ENCODE results near the gene TIMP2. TPM values are rescaled to one million over a fixed set of nuclear protein-coding genes. Genes with fewer than 3 reads are reported as not detected.
A peak's percentile ranks its signal among the peaks of the same experiment; 100 is the strongest.

The TIMP2 gene
- 1 to 10 TPM; 1.7 to 2.9 TPM for total RNA-seq

- Mint-ChIP-seq H3K9me3 (ENCODE audit: low read depth) (no peaks in the 10 kb centered on the region), H3K27me3 (peaks cover 46% of the 10 kb centered on the region), H3K4me3 (peak within 1 kb of the TSS; percentile 59), H3K27ac (no peak within 1 kb of the TSS), H3K4me1 (peaks cover 18% of the 10 kb centered on the region), H3K36me3 (no peaks in the 10 kb centered on the region)
- CTCF ChIA-PET = interaction anchor here (0.8 kb wide), 1 partner anchor 46 kb away, joined by 3 read pairs; no protein-coding TSS in a partner anchor
- ATAC-seq (peak; percentile 79), DNase-seq (peak; percentile 73)
Observed at GRCh38 chr17:78925234-78925633, at the start of gene TIMP2. Gene TIMP2, minus strand, starts transcription at chr17:78925387. Its CDS starts 299 bp downstream, at chr17:78925088.

- H3K27me3 Mint-ChIP-seq = no peaks in the 10 kb centered on the region
- CTCF ChIA-PET = interaction anchor here (5.7 kb wide), 1 partner anchor 108 kb away, joined by 70 read pairs; no protein-coding TSS in a partner anchor
- no peak overlapping the region for H3K27ac Mint-ChIP-seq
Observed at GRCh38 chr17:78973792-78974520, 48.8 kb upstream of the TIMP2 start.

DNA sequence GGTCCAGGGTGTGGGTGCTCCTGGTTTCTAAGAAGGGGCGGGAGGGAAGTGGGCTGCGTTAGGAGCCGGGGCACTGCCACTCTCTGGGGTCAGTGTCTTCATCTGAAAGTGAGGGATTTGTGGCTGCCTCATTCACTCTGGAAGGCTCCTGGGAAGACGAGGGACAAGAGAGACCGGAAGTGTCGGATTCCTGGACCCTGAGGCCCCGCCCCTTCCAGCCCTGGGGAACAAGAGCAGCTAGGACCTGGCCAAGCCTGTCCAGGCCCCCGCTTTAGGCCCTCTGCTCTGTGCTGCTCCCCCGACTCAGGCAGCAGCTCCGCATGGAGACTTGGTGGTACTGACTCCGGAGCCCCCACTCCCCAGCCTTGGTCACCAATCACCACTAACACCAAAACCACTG lies 48.0 kb upstream of the TIMP2 start:
- Mint-ChIP-seq H3K36me3 (peaks cover 4% of the 10 kb centered on the region), H3K9me3 (ENCODE audit: low read depth) (no peaks in the 10 kb centered on the region), H3K27me3 (no peaks in the 10 kb centered on the region), H3K4me1 (peaks cover 11% of the 10 kb centered on the region), H3K4me3 (no peak overlapping the region), H3K27ac (no peak overlapping the region)
- CTCF ChIA-PET = interaction anchor here (5.7 kb wide), 1 partner anchor 107 kb away, joined by 70 read pairs; no protein-coding TSS in a partner anchor
- DNase-seq (no peak), ATAC-seq (no peak)

More at GRCh38 chr17:78973792-78974520, 48.8 kb upstream of the TIMP2 start:
- H3K4me3 Mint-ChIP-seq = no peak overlapping the region
- H3K36me3 Mint-ChIP-seq = peaks cover 4% of the 10 kb centered on the region
- peaks cover 13% of the 10 kb centered on the region for H3K4me1 Mint-ChIP-seq
- ATAC-seq = no peak
- DNase-seq = peak; percentile 31
- no peaks in the 10 kb centered on the region for H3K9me3 Mint-ChIP-seq (ENCODE audit: low read depth)

GRCh38 chr17:78972507-78973105 lies 47.4 kb upstream of the TIMP2 start:
- H3K27me3 Mint-ChIP-seq = no peaks in the 10 kb centered on the region

GRCh38 chr17:78971756-78972506 lies 46.7 kb upstream of the TIMP2 start:
- ATAC-seq (no peak), DNase-seq (no peak)
- Mint-ChIP-seq H3K27me3 (no peaks in the 10 kb centered on the region), H3K9me3 (ENCODE audit: low read depth) (no peaks in the 10 kb centered on the region), H3K4me1 (peaks cover 2% of the 10 kb centered on the region), H3K4me3 (no peak overlapping the region), H3K36me3 (peaks cover 4% of the 10 kb centered on the region), H3K27ac (no peak overlapping the region)
- CTCF ChIA-PET = interaction anchor here (0.7 to 5.7 kb wide), 28 partner anchors 9 to 152 kb away, joined by 3 to 70 read pairs (median 4); partner anchors contain the start of genes LGALS3BP and TIMP2

More at GRCh38 chr17:78972507-78973105, 47.4 kb upstream of the TIMP2 start:
- ATAC-seq = no peak
- Mint-ChIP-seq H3K4me1 (peaks cover 8% of the 10 kb centered on the region), H3K4me3 (no peak overlapping the region), H3K27ac (no peak overlapping the region), H3K36me3 (peaks cover 4% of the 10 kb centered on the region), H3K9me3 (ENCODE audit: low read depth) (no peaks in the 10 kb centered on the region)
- peak; percentile 30 for DNase-seq
- CTCF ChIA-PET = interaction anchor here (0.8 to 5.7 kb wide), 10 partner anchors 8 to 129 kb away, joined by 3 to 70 read pairs (median 6); partner anchors contain the start of gene LGALS3BP

- H3K36me3 Mint-ChIP-seq = peaks cover 4% of the 10 kb centered on the region
- peaks cover 2% of the 10 kb centered on the region for H3K4me1 Mint-ChIP-seq
- DNase-seq = peak; percentile 83
- CTCF ChIA-PET = interaction anchor here (0.6 to 5.7 kb wide), 27 partner anchors 8 to 153 kb away, joined by 3 to 70 read pairs (median 4); partner anchors contain the start of genes LGALS3BP and TIMP2
- no peak overlapping the region for H3K4me3 Mint-ChIP-seq
- peak; percentile 63 for ATAC-seq
- no peaks in the 10 kb centered on the region for H3K27me3 Mint-ChIP-seq
- peak overlapping the region; percentile 64 for H3K27ac Mint-ChIP-seq
- H3K9me3 Mint-ChIP-seq (ENCODE audit: low read depth) = no peaks in the 10 kb centered on the region
Observed at GRCh38 chr17:78970834-78971755, 45.9 kb upstream of the TIMP2 start.

- H3K4me1 Mint-ChIP-seq = peaks cover 2% of the 10 kb centered on the region
- no peak overlapping the region for H3K27ac Mint-ChIP-seq
- H3K4me3 Mint-ChIP-seq = no peak overlapping the region
- CTCF ChIA-PET = interaction anchor here (3.5 to 5.7 kb wide), 2 partner anchors 11 to 104 kb away, joined by 31 to 70 read pairs; partner anchors contain the start of gene LGALS3BP
- no peaks in the 10 kb centered on the region for H3K27me3 Mint-ChIP-seq
- peaks cover 4% of the 10 kb centered on the region for H3K36me3 Mint-ChIP-seq
- H3K9me3 Mint-ChIP-seq (ENCODE audit: low read depth) = no peaks in the 10 kb centered on the region
- ATAC-seq (no peak), DNase-seq (no peak)
Observed at GRCh38 chr17:78969865-78970264, 44.7 kb upstream of the TIMP2 start.

DNA sequence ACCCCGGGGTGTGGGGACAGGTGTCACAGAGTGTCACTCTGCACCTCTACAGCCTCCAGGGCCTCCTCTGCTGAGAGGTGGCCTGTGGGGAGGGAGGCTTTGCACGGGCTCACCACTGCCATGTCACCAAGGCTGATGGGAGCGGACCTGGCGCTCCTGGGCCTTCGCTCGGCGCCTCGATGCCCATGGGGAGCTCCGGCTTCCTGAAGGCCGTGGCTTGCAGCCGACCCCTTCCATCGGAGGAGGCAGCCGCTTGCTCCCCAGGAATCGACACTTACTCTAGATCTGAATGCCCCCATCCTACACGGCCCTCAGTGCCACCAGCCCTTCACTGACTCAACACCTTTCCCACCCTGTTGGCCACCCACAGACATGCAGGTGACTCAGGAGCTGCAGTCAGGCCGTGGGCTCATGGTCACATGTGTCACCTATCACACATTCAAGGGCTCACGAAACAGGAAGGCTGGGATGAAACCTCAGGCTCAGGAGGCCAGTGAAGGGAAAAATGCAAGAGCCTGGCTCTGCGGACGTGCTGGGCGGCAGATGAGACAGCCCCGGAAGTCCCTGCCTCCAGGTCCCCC lies 42.7 kb upstream of the TIMP2 start:
- H3K4me3 Mint-ChIP-seq = no peak overlapping the region
- CTCF ChIA-PET = interaction anchor here (1.1 kb wide), 1 partner anchor 102 kb away, joined by 3 read pairs; no protein-coding TSS in a partner anchor
- DNase-seq = no peak
- ATAC-seq = no peak
- no peaks in the 10 kb centered on the region for H3K9me3 Mint-ChIP-seq (ENCODE audit: low read depth)
- peaks cover 4% of the 10 kb centered on the region for H3K36me3 Mint-ChIP-seq
- H3K4me1 Mint-ChIP-seq = peaks cover 2% of the 10 kb centered on the region
- H3K27ac Mint-ChIP-seq = no peak overlapping the region
- H3K27me3 Mint-ChIP-seq = no peaks in the 10 kb centered on the region

- Mint-ChIP-seq H3K4me1 (peaks cover 2% of the 10 kb centered on the region), H3K27ac (no peak overlapping the region), H3K27me3 (no peaks in the 10 kb centered on the region), H3K9me3 (ENCODE audit: low read depth) (no peaks in the 10 kb centered on the region), H3K36me3 (peaks cover 4% of the 10 kb centered on the region), H3K4me3 (no peak overlapping the region)
- CTCF ChIA-PET = interaction anchor here (1.1 kb wide), 1 partner anchor 101 kb away, joined by 3 read pairs; no protein-coding TSS in a partner anchor
- ATAC-seq (no peak), DNase-seq (no peak)
Observed at GRCh38 chr17:78966910-78967600, 41.9 kb upstream of the TIMP2 start.

DNA sequence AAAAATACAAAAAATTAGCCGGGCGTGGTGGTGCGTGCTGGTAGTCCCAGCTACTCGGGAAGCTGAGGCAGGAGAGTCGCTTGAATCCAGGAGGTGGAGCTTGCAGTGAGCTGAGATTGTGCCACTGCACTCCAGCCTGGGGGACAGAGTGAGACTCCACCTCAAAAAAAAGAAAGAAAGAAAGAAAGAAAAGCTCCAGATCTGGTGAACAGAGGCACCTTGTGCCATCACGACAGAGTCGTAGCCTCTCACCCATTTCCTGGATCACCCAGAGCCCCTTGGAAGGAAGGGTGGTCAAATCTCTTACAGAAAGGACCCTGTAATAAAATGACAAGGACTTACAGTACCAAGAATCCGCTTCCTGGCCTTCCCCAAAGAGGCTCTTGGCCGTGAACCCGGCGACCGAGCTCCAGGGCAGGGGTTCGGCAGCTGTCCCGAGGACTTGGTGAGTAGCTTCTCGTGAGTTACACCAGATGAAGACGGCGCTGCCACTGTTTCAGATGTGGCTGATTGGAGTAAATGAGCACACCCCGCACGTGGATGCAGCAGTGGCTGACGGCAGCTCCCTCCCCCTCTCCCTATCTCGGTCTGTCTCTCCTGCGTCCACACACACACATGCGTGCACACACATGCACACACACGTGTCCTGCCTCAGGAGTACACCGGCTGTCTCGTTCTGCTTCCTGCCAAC lies 41.1 kb upstream of the TIMP2 start:
- ATAC-seq (no peak), DNase-seq (no peak)
- H3K4me1 Mint-ChIP-seq = no peaks in the 10 kb centered on the region
- no peaks in the 10 kb centered on the region for H3K27me3 Mint-ChIP-seq
- no peak overlapping the region for H3K27ac Mint-ChIP-seq
- CTCF ChIA-PET = interaction anchor here (1.3 kb wide), 1 partner anchor 101 kb away, joined by 4 read pairs; no protein-coding TSS in a partner anchor
- H3K4me3 Mint-ChIP-seq = no peak overlapping the region
- peaks cover 4% of the 10 kb centered on the region for H3K36me3 Mint-ChIP-seq
- H3K9me3 Mint-ChIP-seq (ENCODE audit: low read depth) = no peaks in the 10 kb centered on the region

DNA sequence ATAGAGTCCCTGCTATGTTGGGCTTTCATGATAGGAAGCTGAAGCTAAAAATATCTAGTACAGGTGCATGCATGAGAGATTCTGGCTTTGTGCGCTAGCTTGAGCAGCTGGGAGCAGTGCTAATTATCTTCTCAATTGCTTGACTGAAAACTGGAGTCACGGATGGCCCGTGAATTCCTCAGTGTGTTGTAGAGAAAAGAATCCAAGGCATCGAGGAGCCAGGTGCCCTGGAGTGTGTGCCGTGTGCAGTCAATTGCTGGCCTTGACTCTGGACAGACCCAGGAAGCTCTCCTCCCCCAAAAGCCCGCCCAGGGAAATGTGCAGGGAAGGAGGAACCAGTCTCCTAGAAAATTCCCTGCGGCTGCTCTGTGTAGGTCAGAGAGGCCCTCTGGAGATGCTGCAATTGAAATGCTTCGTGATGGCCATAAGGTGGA lies 40.3 kb upstream of the TIMP2 start:
- no peaks in the 10 kb centered on the region for H3K9me3 Mint-ChIP-seq (ENCODE audit: low read depth)
- H3K36me3 Mint-ChIP-seq = peaks cover 2% of the 10 kb centered on the region
- H3K27ac Mint-ChIP-seq = no peak overlapping the region
- ATAC-seq (no peak), DNase-seq (no peak)
- no peak overlapping the region for H3K4me3 Mint-ChIP-seq
- H3K4me1 Mint-ChIP-seq = no peaks in the 10 kb centered on the region
- CTCF ChIA-PET = interaction anchor here (0.5 to 1.6 kb wide), 3 partner anchors 21 to 543 kb away, joined by 3 to 4 read pairs (median 3); no protein-coding TSS in a partner anchor
- no peaks in the 10 kb centered on the region for H3K27me3 Mint-ChIP-seq

Measured in activated CD8-positive, alpha-beta memory T cell treated with anti-CD3 and anti-CD28 coated beads, Interleukin-2, amount 10 ng/mL, durations not matched to agents 7 days and 5 days (primary cell).